Caco-2 (cell line): ENCODE results near the gene TTC33. TPM values are rescaled to one million over a fixed set of nuclear protein-coding genes. Genes with fewer than 3 reads are reported as not detected.

Experiments
- BruUV-seq: library from RNA; stranded (reverse); fragments of 400-500 nt; replicated peaks from 2 replicates; lab custom pipeline; 2021; lab: Mats Ljungman, UMichigan
- CTCF ChIA-PET: fragments of 300-600 bp; sonication (Branson Sonifier 250); formaldehyde crosslinking; loops from one replicate; lab custom pipeline; 2022; ENCODE audit warnings: antibody characterized with exemption; lab: Charles Lee
- POLR2A ChIA-PET: fragments of 300-600 bp; sonication (Branson Sonifier 250); formaldehyde crosslinking; loops from one replicate; lab custom pipeline; 2022; ENCODE audit warnings: antibody characterized with exemption; lab: Charles Lee
- DNase-seq, 2 experiments: peaks; one replicate each; pipeline versions ENCODE4 v3.0.0 to v3.0.0-alpha.2; 2020 to 2022
- H3K27me3 ChIP-seq: replicated peaks from 2 replicates; pipeline ENCODE4 v1.6.0; 2011; ENCODE audit warnings: low read length; ENCODE audit not compliant: control insufficient read depth, insufficient read depth
- H3K36me3 ChIP-seq: 2 replicates; pipeline ENCODE4 v1.5.1; 2011; ENCODE audit warnings: low read length; ENCODE audit not compliant: control insufficient read depth, insufficient read depth
- H3K4me1 ChIP-seq: fragments of 250-450 bp; sonication (Bioruptor Pico); 2 replicates; pipeline ENCODE4 v1.5.1; 2020; ENCODE audit warnings: mild to moderate bottlenecking
- H3K4me3 ChIP-seq: 2 replicates; pipeline ENCODE4 v1.5.1; 2011; ENCODE audit warnings: low read depth, mild to moderate bottlenecking, control low read depth, low read length
- H3K9me3 ChIP-seq: fragments of 250-450 bp; sonication (Bioruptor Pico); 2 replicates; pipeline ENCODE4 v1.5.1; 2020; ENCODE audit warnings: mild to moderate bottlenecking, moderate library complexity
- H3K27ac Mint-ChIP-seq: one replicate; pipeline ENCODE4 v1.8.0; 2022; ENCODE audit warnings: mixed read lengths; ENCODE audit not compliant: unreplicated experiment
- H3K27me3 Mint-ChIP-seq: one replicate; pipeline ENCODE4 v1.8.0; 2022; ENCODE audit warnings: mixed read lengths; ENCODE audit not compliant: insufficient read depth, unreplicated experiment
- H3K36me3 Mint-ChIP-seq: one replicate; pipeline ENCODE4 v1.8.0; 2022; ENCODE audit warnings: mild to moderate bottlenecking, mixed read lengths; ENCODE audit not compliant: insufficient read depth, unreplicated experiment
- H3K4me1 Mint-ChIP-seq: one replicate; pipeline ENCODE4 v1.8.0; 2022; ENCODE audit warnings: low read depth, mixed read lengths; ENCODE audit not compliant: unreplicated experiment
- H3K4me3 Mint-ChIP-seq: one replicate; pipeline ENCODE4 v1.8.0; 2022; ENCODE audit warnings: mild to moderate bottlenecking, moderate library complexity, mixed read lengths; ENCODE audit not compliant: unreplicated experiment
- H3K9me3 Mint-ChIP-seq: one replicate; pipeline ENCODE4 v1.8.0; 2022; ENCODE audit warnings: mixed read lengths; ENCODE audit not compliant: unreplicated experiment
- CTCF ChIP-seq, 2 experiments: fragments of 200-600 bp in 1 of 2; IDR thresholded peaks; 1 replicate in 1 of 2; 2 replicates in 1 of 2; pipeline versions ENCODE4 v1.5.1 to v1.8.0; 2011 to 2022; ENCODE audit warnings: antibody characterized with exemption in 1 of 2, control low read depth in 1 of 2, inconsistent platforms in 1 of 2, low read depth in 1 of 2, low read length in 1 of 2, mild to moderate bottlenecking in 1 of 2, moderate library complexity in 1 of 2; ENCODE audit not compliant: insufficient read depth in 1 of 2, severe bottlenecking in 1 of 2, unreplicated experiment in 1 of 2
- intact Hi-C: fragments of 100-400 bp; cut with micrococcal nuclease; formaldehyde crosslinking; loops from one replicate; pipeline ENCODE4 v1.10.0; 2022; ENCODE audit not compliant: unreplicated experiment
- total RNA-seq: library from RNA; stranded (reverse); gene quantifications from 2 replicates; pipeline ENCODE4 v1.2.3, GENCODE V29; 2022

TTC33 gene
- total RNA-seq, 1 experiment from 2014 or later, result 8.6 TPM

GRCh38 chr5:40606077-40606765 is 149.5 kb downstream of the TTC33 start:
- no peak for DNase-seq
- no peaks in the 10 kb centered on the region for H3K4me1 Mint-ChIP-seq
- ChIA-PET POLR2A (no interaction called here), CTCF (no interaction called here)
- H3K27ac Mint-ChIP-seq, result no peak overlapping the region
- H3K4me1 ChIP-seq, result no peaks in the 10 kb centered on the region
- no peak overlapping the region for H3K4me3 ChIP-seq
- intact Hi-C loops, result no loop called here
- peaks cover 3% of the 10 kb centered on the region for H3K27me3 Mint-ChIP-seq
- no peaks in the 10 kb centered on the region for H3K27me3 ChIP-seq
- H3K9me3 Mint-ChIP-seq, result no peaks in the 10 kb centered on the region
- H3K36me3 ChIP-seq, result no peaks in the 10 kb centered on the region
- BruUV-seq, result no TSS peak
- TF ChIP-seq CTCF (IDR thresholded peaks at IDR 0.05; ENCODE audit: insufficient read depth in 1 of 2, low read depth in 1 of 2, low read length in 1 of 2, severe bottlenecking in 1 of 2, unreplicated experiment in 1 of 2), result no peak
- no peaks in the 10 kb centered on the region for H3K9me3 ChIP-seq
- H3K36me3 Mint-ChIP-seq, result no peaks in the 10 kb centered on the region
- H3K4me3 Mint-ChIP-seq, result no peak overlapping the region

- no peak for TF ChIP-seq CTCF (IDR thresholded peaks at IDR 0.05; ENCODE audit: insufficient read depth in 1 of 2, low read depth in 1 of 2, low read length in 1 of 2, severe bottlenecking in 1 of 2, unreplicated experiment in 1 of 2)
- Mint-ChIP-seq H3K36me3 (no peaks in the 10 kb centered on the region), H3K9me3 (no peaks in the 10 kb centered on the region), H3K27ac (no peak overlapping the region), H3K27me3 (no peaks in the 10 kb centered on the region), H3K4me3 (no peak overlapping the region), H3K4me1 (no peaks in the 10 kb centered on the region)
- Histone ChIP-seq H3K9me3 (no peaks in the 10 kb centered on the region), H3K36me3 (no peaks in the 10 kb centered on the region), H3K27me3 (no peaks in the 10 kb centered on the region), H3K4me1 (no peaks in the 10 kb centered on the region), H3K4me3 (no peak overlapping the region)
- ChIA-PET POLR2A (no interaction called here), CTCF (no interaction called here)
- intact Hi-C loops, result no loop called here
- no peak for DNase-seq
- no TSS peak for BruUV-seq
Observed at GRCh38 chr5:40605295-40605958, 150.3 kb downstream of the TTC33 start.

GRCh38 chr5:40603378-40603777 is 152.4 kb downstream of the TTC33 start:
- Mint-ChIP-seq H3K27me3 (peaks cover under 1% of the 10 kb centered on the region), H3K9me3 (no peaks in the 10 kb centered on the region), H3K4me3 (no peak overlapping the region), H3K4me1 (no peaks in the 10 kb centered on the region), H3K36me3 (no peaks in the 10 kb centered on the region), H3K27ac (no peak overlapping the region)
- BruUV-seq, result no TSS peak
- Histone ChIP-seq H3K27me3 (no peaks in the 10 kb centered on the region), H3K4me3 (no peak overlapping the region), H3K4me1 (no peaks in the 10 kb centered on the region), H3K9me3 (no peaks in the 10 kb centered on the region), H3K36me3 (no peaks in the 10 kb centered on the region)
- no peak for TF ChIP-seq CTCF (IDR thresholded peaks at IDR 0.05; ENCODE audit: insufficient read depth in 1 of 2, low read depth in 1 of 2, low read length in 1 of 2, severe bottlenecking in 1 of 2, unreplicated experiment in 1 of 2)
- POLR2A ChIA-PET, result no interaction called here
- CTCF ChIA-PET, result no interaction called here
- no peak for DNase-seq
- intact Hi-C loops, result no loop called here
